ENCODE measurements around the gene PRSS8. TPM values are rescaled to one million over a fixed set of nuclear protein-coding genes. Genes with fewer than 3 reads are reported as not detected.
"Not testable (repeated sequence)": the region's sequence is repeated elsewhere in the genome, so short reads cannot be mapped to it uniquely, and the experiment has no call there.

PRSS8 gene
- total RNA-seq, 1 experiment from 2014 or later, result 154 TPM

DNA sequence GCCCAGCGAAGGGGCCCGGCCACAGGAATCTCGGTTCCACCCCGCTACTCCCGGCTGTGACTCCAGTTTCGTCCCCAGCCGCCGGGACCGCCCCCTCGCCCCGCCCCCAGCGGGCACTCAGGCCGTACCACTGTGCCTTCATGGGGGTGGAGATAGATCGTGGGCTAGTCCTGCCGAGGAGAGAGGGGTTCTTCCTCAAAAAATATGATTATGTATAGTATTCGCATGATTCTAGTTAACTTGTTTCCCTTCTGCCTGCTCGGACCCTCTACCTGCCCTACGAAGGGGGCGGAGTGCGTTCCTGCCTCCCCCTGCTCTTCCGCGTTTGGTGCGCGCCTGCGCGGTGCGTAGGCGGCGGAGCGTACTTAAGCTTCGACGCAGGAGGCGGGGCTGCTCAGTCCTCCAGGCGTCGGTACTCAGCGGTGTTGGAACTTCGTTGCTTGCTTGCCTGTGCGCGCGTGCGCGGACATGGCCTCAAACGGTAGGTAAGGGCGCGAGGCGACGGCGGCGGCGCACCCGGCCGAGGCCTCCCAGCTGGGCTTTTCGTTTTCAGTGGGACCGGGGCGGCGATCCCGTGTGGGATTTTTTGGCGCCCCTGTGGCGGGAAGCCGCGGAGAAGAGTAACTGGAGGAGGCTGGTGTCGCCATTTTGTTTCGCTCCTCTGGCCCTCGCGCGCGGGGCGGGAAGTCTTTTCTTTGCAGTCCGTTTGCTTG is 44.4 kb upstream of the PRSS8 start, which contains the start of gene FUS:
Gene FUS (plus strand): TSS at position 393 of the 713 bp plus-strand sequence. CDS start 76 bp downstream, at position 469.
- CTCF ChIA-PET, result interaction anchor here (0.6 to 1.7 kb wide), 3 partner anchors 38 to 185 kb away, joined by 3 to 21 read pairs (median 10); no protein-coding TSS in a partner anchor

DNA sequence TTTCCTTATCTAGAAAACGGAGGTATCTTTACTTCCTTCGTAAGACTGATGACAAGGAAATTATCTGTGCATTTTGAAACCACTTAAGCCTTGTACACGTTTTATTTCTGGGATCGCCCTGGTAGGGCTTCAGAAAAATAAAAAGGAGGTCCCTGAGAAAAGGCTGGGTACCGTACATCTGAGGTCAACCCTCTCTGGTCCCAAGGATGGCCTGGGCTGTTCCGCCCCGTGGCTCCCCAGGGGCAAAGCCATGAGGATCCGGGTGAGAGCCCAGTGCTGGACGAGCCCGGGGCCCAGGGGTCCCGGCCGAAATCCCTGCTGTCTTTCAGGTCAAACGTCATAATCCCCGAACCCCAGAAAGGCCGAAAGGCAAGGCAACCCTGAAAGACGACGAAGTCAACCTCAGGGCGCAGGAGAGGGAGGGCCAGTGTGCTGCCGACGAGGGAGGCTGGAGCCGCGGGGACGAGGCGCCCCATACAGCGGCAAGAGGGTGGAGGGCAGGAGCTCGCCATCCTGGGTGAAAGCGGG is 43.8 kb upstream of the PRSS8 start:
- POLR2A ChIA-PET (ENCODE audit: unreplicated experiment), result interaction anchor here (0.5 to 1.7 kb wide), 10 partner anchors 14 to 694 kb away, joined by 3 to 20 read pairs (median 6); partner anchors contain the start of genes KAT8, PYCARD and ZNF267
- Histone ChIP-seq H3K9me2 (ENCODE audit: insufficient read depth) (no peaks in the 10 kb centered on the region), H3K4me2 (peak overlapping the region; percentile 91), H2AFZ (peak overlapping the region; percentile 91), H3K36me3 (ENCODE audit: low read depth) (peaks cover 31% of the 10 kb centered on the region), H3K27ac (peak overlapping the region; percentile 94), H3K4me3 (peak overlapping the region; percentile 83), H3K9me3 (ENCODE audit: insufficient read depth, low read depth) (no peaks in the 10 kb centered on the region), H4K20me1 (ENCODE audit: insufficient read depth) (peaks cover 39% of the 10 kb centered on the region), H3F3A (ENCODE audit: insufficient read depth, low read depth) (peaks cover 29% of the 10 kb centered on the region; the same call in 1 of the 2 replicates), H3K4me1 (replicated peaks; ENCODE audit: insufficient read depth) (peaks cover 22% of the 10 kb centered on the region), H3K27me3 (ENCODE audit: insufficient read depth, low read depth) (no peaks in the 10 kb centered on the region), H3K79me2 (ENCODE audit: low read depth) (peaks cover 53% of the 10 kb centered on the region)
- DNase-seq, result no peak
- intact Hi-C loops (cut with micrococcal nuclease; ENCODE audit: unreplicated experiment), result loop anchor here (1.0 kb wide), 1 partner anchor 29 kb away; the partner anchor contains the start of gene PRSS36
- CTCF ChIA-PET, result interaction anchor here (1.7 kb wide), 1 partner anchor 37 kb away, joined by 10 read pairs; no protein-coding TSS in a partner anchor
- BruUV-seq (replicated peaks), result TSS peak; percentile 94
- TF ChIP-seq, protein P1, sequence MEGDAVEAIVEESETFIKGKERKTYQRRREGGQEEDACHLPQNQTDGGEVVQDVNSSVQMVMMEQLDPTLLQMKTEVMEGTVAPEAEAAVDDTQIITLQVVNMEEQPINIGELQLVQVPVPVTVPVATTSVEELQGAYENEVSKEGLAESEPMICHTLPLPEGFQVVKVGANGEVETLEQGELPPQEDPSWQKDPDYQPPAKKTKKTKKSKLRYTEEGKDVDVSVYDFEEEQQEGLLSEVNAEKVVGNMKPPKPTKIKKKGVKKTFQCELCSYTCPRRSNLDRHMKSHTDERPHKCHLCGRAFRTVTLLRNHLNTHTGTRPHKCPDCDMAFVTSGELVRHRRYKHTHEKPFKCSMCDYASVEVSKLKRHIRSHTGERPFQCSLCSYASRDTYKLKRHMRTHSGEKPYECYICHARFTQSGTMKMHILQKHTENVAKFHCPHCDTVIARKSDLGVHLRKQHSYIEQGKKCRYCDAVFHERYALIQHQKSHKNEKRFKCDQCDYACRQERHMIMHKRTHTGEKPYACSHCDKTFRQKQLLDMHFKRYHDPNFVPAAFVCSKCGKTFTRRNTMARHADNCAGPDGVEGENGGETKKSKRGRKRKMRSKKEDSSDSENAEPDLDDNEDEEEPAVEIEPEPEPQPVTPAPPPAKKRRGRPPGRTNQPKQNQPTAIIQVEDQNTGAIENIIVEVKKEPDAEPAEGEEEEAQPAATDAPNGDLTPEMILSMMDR (conservative IDR thresholded peaks at IDR 0.05), result no peak
- TF ChIP-seq EZH2 (IDR thresholded peaks at IDR 0.05; ENCODE audit: low read depth), result no peak

More for the DNA sequence above, 44.4 kb upstream of the PRSS8 start, which contains the start of gene FUS:
- intact Hi-C loops (cut with micrococcal nuclease; ENCODE audit: unreplicated experiment), result loop anchor here (1.0 kb wide), 4 partner anchors 30 to 183 kb away; partner anchors contain the start of genes PRSS36, ZNF646 and ZNF668
- peaks cover 35% of the 10 kb centered on the region for H3K36me3 ChIP-seq (ENCODE audit: low read depth)
- H3F3A ChIP-seq (ENCODE audit: insufficient read depth, low read depth), result peaks cover 35% of the 10 kb centered on the region
- H3K27ac ChIP-seq, result peak within 1 kb of the TSS; percentile 94
- no peak for TF ChIP-seq EZH2 (IDR thresholded peaks at IDR 0.05; ENCODE audit: low read depth)
- no TSS peak for BruUV-seq (replicated peaks)
- peak within 1 kb of the TSS; percentile 91 for H3K4me2 ChIP-seq
- peak within 1 kb of the TSS; percentile 91 for H2AFZ ChIP-seq
- H3K4me3 ChIP-seq, result peak within 1 kb of the TSS; percentile 83
- POLR2A ChIA-PET (ENCODE audit: unreplicated experiment), result interaction anchor here (0.5 to 1.7 kb wide), 16 partner anchors 13 to 694 kb away, joined by 3 to 20 read pairs (median 5); partner anchors contain the start of genes KAT8, PYCARD, ZNF267 and ZNF843
- H3K79me2 ChIP-seq (ENCODE audit: low read depth), result peaks cover 59% of the 10 kb centered on the region
- DNase-seq, result peak; percentile 80 to 93
- H3K9me2 ChIP-seq (ENCODE audit: insufficient read depth), result no peaks in the 10 kb centered on the region
- peaks cover 22% of the 10 kb centered on the region for H3K4me1 ChIP-seq (replicated peaks; ENCODE audit: insufficient read depth)
- H4K20me1 ChIP-seq (ENCODE audit: insufficient read depth), result peaks cover 45% of the 10 kb centered on the region
- no peaks in the 10 kb centered on the region for H3K9me3 ChIP-seq (ENCODE audit: insufficient read depth, low read depth)
- no peaks in the 10 kb centered on the region for H3K27me3 ChIP-seq (ENCODE audit: insufficient read depth, low read depth)

DNA sequence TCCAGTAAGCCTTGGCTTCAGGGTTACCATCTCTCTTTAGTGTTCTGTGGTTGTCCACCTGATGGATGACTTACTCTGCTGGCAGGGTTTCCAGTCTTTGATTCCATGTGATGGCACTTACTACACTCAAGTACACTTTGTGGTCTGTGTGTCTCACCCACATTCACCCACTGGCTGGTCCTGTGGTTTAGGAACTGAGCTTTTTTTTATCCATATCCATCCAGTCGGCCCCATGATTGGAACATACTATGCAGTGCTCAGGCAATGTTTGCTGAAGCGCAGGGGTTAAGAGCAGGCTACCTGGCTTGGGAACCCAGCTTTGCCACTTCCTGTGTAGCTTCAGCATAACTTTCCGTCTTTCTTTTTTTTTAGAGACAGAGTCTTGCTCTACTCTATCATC is 41.6 kb upstream of the PRSS8 start:
- no TSS peak for BruUV-seq (replicated peaks)
- DNase-seq, result no peak
- H3K79me2 ChIP-seq (ENCODE audit: low read depth), result peaks cover 31% of the 10 kb centered on the region
- H3K4me1 ChIP-seq (replicated peaks; ENCODE audit: insufficient read depth), result peaks cover 13% of the 10 kb centered on the region
- H3K4me2 ChIP-seq, result no peak overlapping the region
- no peak overlapping the region for H2AFZ ChIP-seq
- intact Hi-C loops (cut with micrococcal nuclease; ENCODE audit: unreplicated experiment), result no loop called here
- H3K27me3 ChIP-seq (ENCODE audit: insufficient read depth, low read depth), result no peaks in the 10 kb centered on the region
- TF ChIP-seq, protein P1 (conservative IDR thresholded peaks at IDR 0.05), result no peak
- TF ChIP-seq EZH2 (IDR thresholded peaks at IDR 0.05; ENCODE audit: low read depth), result no peak
- peaks cover 18% of the 10 kb centered on the region for H4K20me1 ChIP-seq (ENCODE audit: insufficient read depth)
- ChIA-PET CTCF (no interaction called here), POLR2A (ENCODE audit: unreplicated experiment) (interaction anchor here (0.5 to 0.6 kb wide), 2 partner anchors 264 to 527 kb away, joined by 4 to 5 read pairs; no protein-coding TSS in a partner anchor)
- H3K36me3 ChIP-seq (ENCODE audit: low read depth), result peaks cover 10% of the 10 kb centered on the region
- no peak overlapping the region for H3K4me3 ChIP-seq
- H3F3A ChIP-seq (ENCODE audit: insufficient read depth, low read depth), result peaks cover 8% of the 10 kb centered on the region; the same call in 1 of the 2 replicates
- H3K27ac ChIP-seq, result no peak overlapping the region
- no peaks in the 10 kb centered on the region for H3K9me2 ChIP-seq (ENCODE audit: insufficient read depth)
- no peaks in the 10 kb centered on the region for H3K9me3 ChIP-seq (ENCODE audit: insufficient read depth, low read depth)

DNA sequence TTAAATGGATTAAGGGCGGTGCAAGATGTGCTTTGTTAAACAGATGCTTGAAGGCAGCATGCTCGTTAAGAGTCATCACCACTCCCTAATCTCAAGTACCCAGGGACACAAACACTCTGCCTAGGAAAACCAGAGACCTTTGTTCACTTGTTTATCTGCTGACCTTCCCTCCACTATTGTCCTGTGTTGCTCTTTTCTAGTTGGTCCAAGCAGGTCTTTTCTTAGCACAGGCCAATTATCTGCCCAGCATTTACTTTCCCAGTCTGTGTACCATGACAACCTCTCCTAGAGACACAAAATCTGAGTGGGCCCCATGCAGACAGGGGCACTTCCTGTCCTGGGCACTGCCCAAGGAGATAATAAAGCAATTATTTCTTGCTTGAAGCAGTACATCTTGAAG is 34.5 kb upstream of the PRSS8 start:
- H3K9me3 ChIP-seq (ENCODE audit: insufficient read depth, low read depth); BruUV-seq (replicated peaks); intact Hi-C loops (cut with micrococcal nuclease; ENCODE audit: unreplicated experiment); H4K20me1 ChIP-seq (ENCODE audit: insufficient read depth); H3K27me3 ChIP-seq (ENCODE audit: insufficient read depth, low read depth); H3K79me2 ChIP-seq (ENCODE audit: low read depth); H3K27ac ChIP-seq; H3K4me3 ChIP-seq; H3K4me2 ChIP-seq; H2AFZ ChIP-seq; H3K36me3 ChIP-seq (ENCODE audit: low read depth); H3K9me2 ChIP-seq (ENCODE audit: insufficient read depth); POLR2A ChIA-PET (ENCODE audit: unreplicated experiment); DNase-seq; CTCF ChIA-PET: not testable (repeated sequence)
- Histone ChIP-seq H3F3A (ENCODE audit: insufficient read depth, low read depth) (peaks cover 21% of the 10 kb centered on the region; the same call in 1 of the 2 replicates), H3K4me1 (replicated peaks; ENCODE audit: insufficient read depth) (peaks cover 25% of the 10 kb centered on the region)
